IMR-90 (cell line): ENCODE results near the gene DPRX. TPM values are rescaled to one million over a fixed set of nuclear protein-coding genes. Genes with fewer than 3 reads are reported as not detected.

ENCODE experiments used
- ATAC-seq: fragments of 200-7000 bp; cut with Tn5 transposase; 2 replicates; pipeline ENCODE4 v1.9.1; 2020; ENCODE audit warnings: low read depth, mild to moderate bottlenecking, moderate library complexity
- BruUV-seq: library from RNA; stranded (reverse); fragments of 400-500 nt; replicated peaks from 2 replicates; lab custom pipeline; 2021; lab: Mats Ljungman, UMichigan
- CTCF ChIA-PET: fragments of 300-600 bp; formaldehyde crosslinking; extraction: SDS; loops from one replicate; lab custom pipeline; 2021; ENCODE audit warnings: antibody characterized with exemption; lab: Yijun Ruan, JAX
- POLR2A ChIA-PET: fragments of 300-600 bp; sonication (Branson Sonifier 250); formaldehyde crosslinking; loops from one replicate; lab custom pipeline; 2022; ENCODE audit warnings: antibody characterized with exemption; ENCODE audit not compliant: unreplicated experiment; lab: Charles Lee
- DNase-seq: peaks from one replicate; pipeline ENCODE4 v3.0.0; 2013
- H2AFZ ChIP-seq: replicated peaks from 2 replicates; pipeline ENCODE3; 2013; ENCODE audit warnings: low read length, mild to moderate bottlenecking; ENCODE audit not compliant: poor library complexity
- H2AK5ac ChIP-seq: 2 replicates; pipeline ENCODE4 v1.6.1; 2013; ENCODE audit warnings: low read depth, low read length, inconsistent platforms
- H2AK9ac ChIP-seq: replicated peaks from 2 replicates; pipeline ENCODE3; 2013; ENCODE audit warnings: mild to moderate bottlenecking, low read depth, low read length, moderate library complexity; ENCODE audit not compliant: poor library complexity
- H2BK120ac ChIP-seq: 2 replicates; pipeline ENCODE4 v1.6.1; 2013; ENCODE audit warnings: low read depth, low read length, inconsistent platforms
- H2BK15ac ChIP-seq: 3 replicates; pipeline ENCODE4 v1.6.1; 2013; ENCODE audit warnings: low read depth, low read length, inconsistent platforms
- H2BK20ac ChIP-seq: 2 replicates; pipeline ENCODE4 v1.6.1; 2013; ENCODE audit warnings: low read depth, mild to moderate bottlenecking, inconsistent platforms, low read length, moderate library complexity
- H2BK5ac ChIP-seq: 2 replicates; pipeline ENCODE4 v1.6.1; 2013; ENCODE audit warnings: mild to moderate bottlenecking, low read depth, low read length, inconsistent platforms; ENCODE audit not compliant: poor library complexity, severe bottlenecking
- H3K14ac ChIP-seq: replicated peaks from 2 replicates; pipeline ENCODE4 v1.6.1; 2013; ENCODE audit warnings: low read depth, low read length, inconsistent platforms
- H3K18ac ChIP-seq: 2 replicates; pipeline ENCODE4 v1.6.1; 2013; ENCODE audit warnings: low read depth, low read length, control low read depth
- H3K23ac ChIP-seq: 2 replicates; pipeline ENCODE4 v1.6.1; 2013; ENCODE audit warnings: low read depth, low read length, inconsistent platforms
- H3K27ac ChIP-seq: 2 replicates; pipeline ENCODE4 v1.5.1; 2013; ENCODE audit warnings: mild to moderate bottlenecking, control low read depth, low read length; ENCODE audit not compliant: insufficient read depth
- H3K27me3 ChIP-seq: 2 replicates; pipeline ENCODE4 v1.6.1; 2013; ENCODE audit warnings: low read length; ENCODE audit not compliant: control insufficient read depth, insufficient read depth
- H3K36me3 ChIP-seq: 2 replicates; pipeline ENCODE4 v1.6.1; 2013; ENCODE audit warnings: low read length, mixed read lengths; ENCODE audit not compliant: control insufficient read depth, insufficient read depth
- H3K4ac ChIP-seq: 2 replicates; pipeline ENCODE4 v1.6.1; 2013; ENCODE audit warnings: low read depth, low read length, inconsistent platforms
- H3K4me1 ChIP-seq: 2 replicates; pipeline ENCODE4 v1.6.1; 2013; ENCODE audit warnings: low read length, mixed read lengths; ENCODE audit not compliant: control insufficient read depth, insufficient read depth
- H3K4me2 ChIP-seq: 2 replicates; pipeline ENCODE4 v1.6.1; 2013; ENCODE audit warnings: low read depth, mild to moderate bottlenecking, control low read depth, low read length, moderate library complexity
- H3K4me3 ChIP-seq: 2 replicates; pipeline ENCODE4 v1.5.1; 2013; ENCODE audit warnings: low read depth, mild to moderate bottlenecking, control low read depth, low read length, moderate library complexity; ENCODE audit not compliant: insufficient read depth
- H3K56ac ChIP-seq: 2 replicates; pipeline ENCODE4 v1.6.1; 2013; ENCODE audit warnings: low read length, inconsistent platforms; ENCODE audit not compliant: insufficient read depth; ENCODE audit errors: extremely low read depth
- H3K79me1 ChIP-seq, 2 experiments: 2 replicates each; pipeline ENCODE4 v1.6.1; 2013; ENCODE audit warnings: low read length in 2 of 2, inconsistent platforms in 1 of 2, low read depth in 1 of 2
- H3K9ac ChIP-seq: 2 replicates; pipeline ENCODE4 v1.6.1; 2013; ENCODE audit warnings: low read depth, low read length, control low read depth
- H3K9me1 ChIP-seq: 2 replicates; pipeline ENCODE4 v1.6.1; 2013; ENCODE audit warnings: low read length, inconsistent platforms; ENCODE audit not compliant: insufficient read depth
- H3K9me3 ChIP-seq: 2 replicates; pipeline ENCODE4 v1.6.1; 2013; ENCODE audit warnings: low read length; ENCODE audit not compliant: control insufficient read depth, insufficient read depth
- H4K20me1 ChIP-seq: 2 replicates; pipeline ENCODE4 v1.6.1; 2013; ENCODE audit warnings: low read length, inconsistent platforms; ENCODE audit not compliant: insufficient read depth
- H4K5ac ChIP-seq: 2 replicates; pipeline ENCODE4 v1.6.1; 2013; ENCODE audit warnings: mild to moderate bottlenecking, low read depth, low read length, control low read depth
- H4K8ac ChIP-seq, 2 experiments: 2 replicates each; pipeline ENCODE4 v1.6.1; 2013; ENCODE audit warnings: low read depth in 2 of 2, low read length in 2 of 2, control low read depth in 1 of 2, inconsistent platforms in 1 of 2
- H4K91ac ChIP-seq: 2 replicates; pipeline ENCODE4 v1.6.1; 2013; ENCODE audit warnings: low read depth, low read length, inconsistent platforms; ENCODE audit not compliant: insufficient read depth
- BHLHE40 ChIP-seq: fragments of 150-350 bp; IDR thresholded peaks from 2 replicates; pipeline ENCODE4 v1.6.1; 2016; ENCODE audit warnings: mild to moderate bottlenecking, low read depth, low read length
- CEBPB ChIP-seq: IDR thresholded peaks from 2 replicates; pipeline ENCODE4 v1.6.1; 2012; ENCODE audit warnings: low read depth, low read length, improper control_type of control experiment
- CHD1 ChIP-seq: IDR thresholded peaks from 2 replicates; pipeline ENCODE4 v1.6.1; 2012; ENCODE audit warnings: low read depth, low read length, improper control_type of control experiment
- FOS ChIP-seq: fragments of 150-350 bp; IDR thresholded peaks from 2 replicates; pipeline ENCODE4 v1.6.1; 2016; ENCODE audit warnings: low read depth, low read length
- MAFK ChIP-seq: IDR thresholded peaks from 2 replicates; pipeline ENCODE4 v1.6.1; 2012; ENCODE audit warnings: low read depth, low read length, improper control_type of control experiment
- MAZ ChIP-seq: IDR thresholded peaks from 2 replicates; pipeline ENCODE4 v1.6.1; 2012; ENCODE audit warnings: low read depth, mild to moderate bottlenecking, low read length, improper control_type of control experiment, moderate library complexity, borderline replicate concordance
- MXI1 ChIP-seq: IDR thresholded peaks from 2 replicates; pipeline ENCODE4 v1.6.1; 2012; ENCODE audit warnings: low read depth, mild to moderate bottlenecking, low read length, moderate library complexity, borderline replicate concordance
- NFE2L2 ChIP-seq: fragments of 150-350 bp; IDR thresholded peaks from 2 replicates; pipeline ENCODE4 v1.6.1; 2016; ENCODE audit warnings: low read depth, mild to moderate bottlenecking, low read length
- POLR2A ChIP-seq: IDR thresholded peaks from 2 replicates; pipeline ENCODE4 v1.6.1; 2012; ENCODE audit warnings: mild to moderate bottlenecking, low read depth, low read length
- RAD21 ChIP-seq: IDR thresholded peaks from 2 replicates; pipeline ENCODE4 v1.6.1; 2012; ENCODE audit warnings: low read length, improper control_type of control experiment
- RCOR1 ChIP-seq: IDR thresholded peaks from 2 replicates; pipeline ENCODE4 v1.6.1; 2012; ENCODE audit warnings: mild to moderate bottlenecking, low read length, improper control_type of control experiment; ENCODE audit not compliant: insufficient replicate concordance
- RFX5 ChIP-seq: IDR thresholded peaks from 2 replicates; pipeline ENCODE4 v1.8.0; 2012; ENCODE audit warnings: low read depth, mild to moderate bottlenecking, low read length, moderate library complexity
- SMC3 ChIP-seq: fragments of 150-350 bp; IDR thresholded peaks from 2 replicates; pipeline ENCODE4 v1.6.1; 2016; ENCODE audit warnings: low read depth, mild to moderate bottlenecking, antibody characterized with exemption, low read length, moderate library complexity
- WGBS, 2 experiments: methylation state at CpG; one replicate each; pipeline versions ENCODE4 v1.1.5 to v1.1.7; 2013; ENCODE audit warnings: missing lambda C conversion rate in 2 of 2; ENCODE audit not compliant: insufficient read length in 1 of 2; ENCODE audit errors: extremely low coverage in 2 of 2; 5-methylcytosine and 5-hydroxymethylcytosine counted together
- dilution Hi-C: fragments of 300-500 bp; cut with HindIII; formaldehyde crosslinking; loops from one replicate; pipeline ENCODE4 v1.14.3; 2018; ENCODE audit warnings: low sequenced_read_pairs; ENCODE audit not compliant: unreplicated experiment
- in situ Hi-C: fragments of 300-500 bp; cut with MboI; formaldehyde crosslinking; loops from 3 replicates; pipeline ENCODE4 v1.14.3; 2019; ENCODE audit warnings: low sequenced_read_pairs, inconsistent platforms, mixed read lengths
- intact Hi-C: fragments of 100-400 bp; cut with micrococcal nuclease; formaldehyde crosslinking; loops from 2 replicates; pipeline ENCODE4 v1.10.0; 2022
- polyA plus RNA-seq, 3 experiments: library from polyadenylated mRNA; depleted of rRNA; stranded (reverse); fragments of >200 nt; gene quantifications; 2 replicates each; pipeline ENCODE4 v1.2.3, GENCODE V29; 2012; ENCODE audit warnings: low replicate concordance in 1 of 3
- total RNA-seq: library from RNA; depleted of rRNA; stranded (reverse); fragments of >200 nt; gene quantifications from 2 replicates; pipeline ENCODE4 v1.2.3, GENCODE V29; 2012
- TF ChIP-seq, protein P1 (sequence below): fragments of 150-350 bp; IDR thresholded peaks from 2 replicates; pipeline ENCODE4 v1.6.1; 2017; ENCODE audit warnings: mild to moderate bottlenecking, antibody characterized with exemption, low read length, low read depth
- TF ChIP-seq, protein P2 (sequence below): conservative IDR thresholded peaks from 2 replicates; pipeline ENCODE4 v1.5.1; 2012; ENCODE audit warnings: mild to moderate bottlenecking, low read depth, low read length, improper control_type of control experiment
- TF ChIP-seq, protein P3 (sequence below): fragments of 150-350 bp; IDR thresholded peaks from 2 replicates; pipeline ENCODE4 v1.6.1; 2016; ENCODE audit warnings: low read depth, mild to moderate bottlenecking, low read length, moderate library complexity, borderline replicate concordance

The DPRX gene
- total and polyA plus RNA-seq, 2 of the 4 experiments (the other 2 are of a cell fraction), result not detected

DNA sequence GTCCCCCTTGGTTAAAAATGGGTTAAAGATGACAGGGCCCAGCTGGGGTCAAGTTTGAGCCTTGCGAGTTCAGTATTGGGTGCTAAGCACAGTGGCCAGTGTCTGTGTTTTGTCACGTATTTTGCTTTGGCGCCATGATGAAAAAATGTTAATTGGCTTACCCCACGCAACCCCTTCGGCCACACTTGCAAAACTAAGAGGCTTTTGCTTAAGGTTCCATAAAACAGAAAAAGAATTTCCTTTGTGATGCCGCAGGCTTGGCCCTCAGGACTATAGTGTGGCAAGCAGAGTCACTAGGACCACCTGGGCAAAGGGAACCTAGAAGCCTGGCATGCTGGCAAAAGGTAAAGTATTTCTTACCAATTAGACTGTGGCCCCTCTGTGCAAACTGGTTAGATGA lies 20.7 kb downstream of the DPRX start:
- H3K9me3 ChIP-seq, result peaks cover 46% of the 10 kb centered on the region
- H2BK120ac ChIP-seq, result no peak overlapping the region
- no peaks in the 10 kb centered on the region for H3K79me1 ChIP-seq
- H4K5ac ChIP-seq, result no peak overlapping the region
- in situ Hi-C loops, result no loop called here
- dilution Hi-C loops, result no loop called here
- H3K4ac ChIP-seq, result no peak overlapping the region
- no peak overlapping the region for H3K27ac ChIP-seq
- ChIA-PET POLR2A (no interaction called here), CTCF (no interaction called here)
- no TSS peak for BruUV-seq
- intact Hi-C loops, result no loop called here
- no peak overlapping the region for H2BK20ac ChIP-seq
- no peak overlapping the region for H4K8ac ChIP-seq
- H3K9me1 ChIP-seq, result no peaks in the 10 kb centered on the region
- TF ChIP-seq MAZ (no peak), FOS (no peak), RFX5 (no peak), BHLHE40 (no peak), RCOR1 (no peak), CHD1 (no peak), RAD21 (no peak), MXI1 (no peak), SMC3 (no peak), CEBPB (no peak), NFE2L2 (no peak), MAFK (no peak), POLR2A (no peak)
- TF ChIP-seq, protein P1, sequence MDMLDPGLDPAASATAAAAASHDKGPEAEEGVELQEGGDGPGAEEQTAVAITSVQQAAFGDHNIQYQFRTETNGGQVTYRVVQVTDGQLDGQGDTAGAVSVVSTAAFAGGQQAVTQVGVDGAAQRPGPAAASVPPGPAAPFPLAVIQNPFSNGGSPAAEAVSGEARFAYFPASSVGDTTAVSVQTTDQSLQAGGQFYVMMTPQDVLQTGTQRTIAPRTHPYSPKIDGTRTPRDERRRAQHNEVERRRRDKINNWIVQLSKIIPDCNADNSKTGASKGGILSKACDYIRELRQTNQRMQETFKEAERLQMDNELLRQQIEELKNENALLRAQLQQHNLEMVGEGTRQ, result no peak
- TF ChIP-seq, protein P2, sequence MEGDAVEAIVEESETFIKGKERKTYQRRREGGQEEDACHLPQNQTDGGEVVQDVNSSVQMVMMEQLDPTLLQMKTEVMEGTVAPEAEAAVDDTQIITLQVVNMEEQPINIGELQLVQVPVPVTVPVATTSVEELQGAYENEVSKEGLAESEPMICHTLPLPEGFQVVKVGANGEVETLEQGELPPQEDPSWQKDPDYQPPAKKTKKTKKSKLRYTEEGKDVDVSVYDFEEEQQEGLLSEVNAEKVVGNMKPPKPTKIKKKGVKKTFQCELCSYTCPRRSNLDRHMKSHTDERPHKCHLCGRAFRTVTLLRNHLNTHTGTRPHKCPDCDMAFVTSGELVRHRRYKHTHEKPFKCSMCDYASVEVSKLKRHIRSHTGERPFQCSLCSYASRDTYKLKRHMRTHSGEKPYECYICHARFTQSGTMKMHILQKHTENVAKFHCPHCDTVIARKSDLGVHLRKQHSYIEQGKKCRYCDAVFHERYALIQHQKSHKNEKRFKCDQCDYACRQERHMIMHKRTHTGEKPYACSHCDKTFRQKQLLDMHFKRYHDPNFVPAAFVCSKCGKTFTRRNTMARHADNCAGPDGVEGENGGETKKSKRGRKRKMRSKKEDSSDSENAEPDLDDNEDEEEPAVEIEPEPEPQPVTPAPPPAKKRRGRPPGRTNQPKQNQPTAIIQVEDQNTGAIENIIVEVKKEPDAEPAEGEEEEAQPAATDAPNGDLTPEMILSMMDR, result no peak
- TF ChIP-seq, protein P3, sequence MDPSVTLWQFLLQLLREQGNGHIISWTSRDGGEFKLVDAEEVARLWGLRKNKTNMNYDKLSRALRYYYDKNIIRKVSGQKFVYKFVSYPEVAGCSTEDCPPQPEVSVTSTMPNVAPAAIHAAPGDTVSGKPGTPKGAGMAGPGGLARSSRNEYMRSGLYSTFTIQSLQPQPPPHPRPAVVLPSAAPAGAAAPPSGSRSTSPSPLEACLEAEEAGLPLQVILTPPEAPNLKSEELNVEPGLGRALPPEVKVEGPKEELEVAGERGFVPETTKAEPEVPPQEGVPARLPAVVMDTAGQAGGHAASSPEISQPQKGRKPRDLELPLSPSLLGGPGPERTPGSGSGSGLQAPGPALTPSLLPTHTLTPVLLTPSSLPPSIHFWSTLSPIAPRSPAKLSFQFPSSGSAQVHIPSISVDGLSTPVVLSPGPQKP, result no peak
- no peaks in the 10 kb centered on the region for H4K20me1 ChIP-seq
- DNase-seq (no peak), ATAC-seq (no peak)
- no peak overlapping the region for H4K91ac ChIP-seq
- H3K56ac ChIP-seq, result no peak overlapping the region
- H3K4me1 ChIP-seq, result no peaks in the 10 kb centered on the region
- H3K36me3 ChIP-seq, result no peaks in the 10 kb centered on the region
- no peak overlapping the region for H2AK9ac ChIP-seq
- no peak overlapping the region for H3K14ac ChIP-seq
- no peak overlapping the region for H3K18ac ChIP-seq
- no peak overlapping the region for H2BK15ac ChIP-seq
- no peak overlapping the region for H3K4me2 ChIP-seq
- 73% methylated on average over 2 of the region's 6 CpGs; no CpG with 5 or more reads in 1 of the 2 experiments for WGBS, 2 experiments
- no peak overlapping the region for H2BK5ac ChIP-seq
- H2AFZ ChIP-seq, result no peak overlapping the region
- no peak overlapping the region for H3K23ac ChIP-seq
- H3K9ac ChIP-seq, result no peak overlapping the region
- no peaks in the 10 kb centered on the region for H3K27me3 ChIP-seq
- H3K4me3 ChIP-seq, result no peak overlapping the region
- no peak overlapping the region for H2AK5ac ChIP-seq
